Hepatocyte (in vitro differentiated cells): ENCODE results near the gene INO80D. TPM values are rescaled to one million over a fixed set of nuclear protein-coding genes. Genes with fewer than 3 reads are reported as not detected.
"Not testable (repeated sequence)": the region's sequence is repeated elsewhere in the genome, so short reads cannot be mapped to it uniquely, and the experiment has no call there.

Experiments used
- DNase-seq: peaks from one replicate; pipeline ENCODE4 v3.0.0-alpha.2; 2016; ENCODE audit warnings: low spot score
- H2AFZ ChIP-seq: fragments of 200-600 bp; sonication (generic); 2 replicates; pipeline ENCODE4 v1.6.0; 2016; ENCODE audit warnings: antibody characterized with exemption, mild to moderate bottlenecking
- H3K27ac ChIP-seq: fragments of 200-600 bp; sonication (generic); 2 replicates; pipeline ENCODE4 v1.5.1; 2016; ENCODE audit warnings: mild to moderate bottlenecking
- H3K27me3 ChIP-seq: fragments of 200-600 bp; sonication (generic); 2 replicates; pipeline ENCODE4 v1.6.1; 2016
- H3K36me3 ChIP-seq: fragments of 200-600 bp; sonication (generic); replicated peaks from 2 replicates; pipeline ENCODE4 v1.5.1; 2016; ENCODE audit warnings: low read depth; ENCODE audit not compliant: insufficient read depth
- H3K4me1 ChIP-seq: fragments of 200-600 bp; sonication (generic); 2 replicates; pipeline ENCODE4 v1.5.1; 2016; ENCODE audit warnings: mild to moderate bottlenecking, moderate library complexity; ENCODE audit not compliant: insufficient read depth
- H3K4me2 ChIP-seq: fragments of 200-600 bp; sonication (generic); 2 replicates; pipeline ENCODE4 v1.6.0; 2016
- H3K4me3 ChIP-seq: fragments of 200-600 bp; sonication (generic); 2 replicates; pipeline ENCODE4 v1.5.1; 2016; ENCODE audit warnings: mild to moderate bottlenecking
- H3K79me2 ChIP-seq: fragments of 200-600 bp; sonication (generic); 2 replicates; pipeline ENCODE4 v1.6.0; 2017; ENCODE audit warnings: mild to moderate bottlenecking
- H3K9me2 ChIP-seq: fragments of 200-600 bp; sonication (generic); replicated peaks from 2 replicates; pipeline ENCODE4 v1.6.0; 2017; ENCODE audit warnings: mild to moderate bottlenecking; ENCODE audit not compliant: insufficient read depth
- H3K9me3 ChIP-seq: fragments of 200-600 bp; sonication (generic); 2 replicates; pipeline ENCODE4 v1.5.1; 2016; ENCODE audit warnings: low read depth, mild to moderate bottlenecking
- H4K20me1 ChIP-seq: fragments of 200-600 bp; sonication (generic); 2 replicates; pipeline ENCODE4 v1.6.0; 2016; ENCODE audit warnings: mild to moderate bottlenecking; ENCODE audit not compliant: insufficient read depth, poor library complexity, severe bottlenecking
- CTCF ChIP-seq: fragments of 200-600 bp; sonication (generic); IDR thresholded peaks from 2 replicates; pipeline ENCODE4 v1.5.1; 2016; ENCODE audit warnings: antibody characterized with exemption, mild to moderate bottlenecking; ENCODE audit not compliant: poor library complexity
- EZH2 ChIP-seq: fragments of 200-600 bp; sonication (generic); IDR thresholded peaks from 2 replicates; pipeline ENCODE4 v1.6.1; 2016; ENCODE audit warnings: antibody characterized with exemption, mild to moderate bottlenecking, borderline replicate concordance
- EZH2phosphoT487 ChIP-seq: fragments of 200-600 bp; sonication (generic); IDR thresholded peaks from one replicate; pipeline ENCODE4 v1.6.1; 2018; ENCODE audit warnings: antibody characterized with exemption, mild to moderate bottlenecking, low read depth, moderate library complexity; ENCODE audit not compliant: unreplicated experiment, severe bottlenecking
- WGBS: methylation state at CpG from one replicate; pipeline ENCODE4 v1.1.6; 2016; ENCODE audit warnings: low lambda C conversion rate; ENCODE audit errors: missing lambda C conversion rate; 5-methylcytosine and 5-hydroxymethylcytosine counted together
- polyA plus RNA-seq: library from polyadenylated mRNA; unstranded; fragments of >200 nt; fragmentation: Nextera tagmentation; extraction: Ambion mirVana; gene quantifications from 2 replicates; pipeline ENCODE4 v1.2.1, GENCODE V29; 2016
- total RNA-seq: library from RNA; depleted of rRNA; stranded (reverse); fragments of >200 nt; gene quantifications from 2 replicates; pipeline ENCODE4 v1.2.3, GENCODE V29; 2014

The INO80D gene
- total and polyA plus RNA-seq, 2 experiments from 2014 or later: 6.6 to 15.0 TPM

GRCh38 chr2:206040525-206040924, 45.4 kb downstream of the INO80D start:
- Histone ChIP-seq H3K9me2 (no peaks in the 10 kb centered on the region), H3K36me3 (peaks cover 11% of the 10 kb centered on the region), H3K4me2 (no peak overlapping the region), H3K79me2 (peaks cover 32% of the 10 kb centered on the region), H3K27ac (no peak overlapping the region), H3K4me3 (no peak overlapping the region), H3K9me3 (no peaks in the 10 kb centered on the region), H2AFZ (no peak overlapping the region), H3K27me3 (no peaks in the 10 kb centered on the region), H4K20me1 (peaks cover 7% of the 10 kb centered on the region), H3K4me1 (no peaks in the 10 kb centered on the region)
- 83% methylated on average over 5 of the region's 5 CpGs for WGBS
- TF ChIP-seq EZH2 (no peak), EZH2phosphoT487 (no peak), CTCF (no peak)
- no peak for DNase-seq

GRCh38 chr2:206035393-206035792, 50.6 kb downstream of the INO80D start:
- not testable (repeated sequence) for H3K9me3 ChIP-seq, H3K4me1 ChIP-seq, DNase-seq, H3K27ac ChIP-seq, H2AFZ ChIP-seq, H3K4me2 ChIP-seq, H3K27me3 ChIP-seq, H3K4me3 ChIP-seq, H3K9me2 ChIP-seq
- 88% methylated on average over 3 of the region's 3 CpGs for WGBS
- Histone ChIP-seq H3K79me2 (peaks cover 64% of the 10 kb centered on the region), H3K36me3 (peaks cover 11% of the 10 kb centered on the region), H4K20me1 (peaks cover 12% of the 10 kb centered on the region)

DNA sequence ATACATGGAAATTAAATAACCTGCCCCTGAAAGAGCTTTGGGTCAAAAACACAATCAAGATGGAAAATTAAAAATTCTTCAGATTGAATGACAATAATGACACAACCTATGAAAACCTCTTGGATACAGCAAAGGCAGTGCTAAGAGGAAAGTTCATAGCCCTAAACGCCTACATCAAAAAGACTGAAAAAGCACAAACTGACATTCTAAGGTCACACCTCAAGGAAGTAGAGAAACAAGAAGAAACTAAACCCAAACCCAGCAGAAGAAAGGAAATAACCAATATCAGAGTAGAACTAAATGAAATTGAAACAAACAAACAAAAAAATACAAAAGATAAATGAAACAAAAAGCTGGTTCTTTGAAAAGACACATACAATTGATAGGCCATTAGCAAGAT, 52.5 kb downstream of the INO80D start:
- not testable (repeated sequence) for H3K27ac ChIP-seq, H3K9me2 ChIP-seq, H3K4me1 ChIP-seq, DNase-seq, H3K9me3 ChIP-seq, H3K4me3 ChIP-seq, H2AFZ ChIP-seq, H3K27me3 ChIP-seq, H3K4me2 ChIP-seq
- H4K20me1 ChIP-seq: peaks cover 12% of the 10 kb centered on the region
- WGBS: 95% methylated on average over 1 of the region's 1 CpG
- peaks cover 11% of the 10 kb centered on the region for H3K36me3 ChIP-seq
- H3K79me2 ChIP-seq: peaks cover 58% of the 10 kb centered on the region

DNA sequence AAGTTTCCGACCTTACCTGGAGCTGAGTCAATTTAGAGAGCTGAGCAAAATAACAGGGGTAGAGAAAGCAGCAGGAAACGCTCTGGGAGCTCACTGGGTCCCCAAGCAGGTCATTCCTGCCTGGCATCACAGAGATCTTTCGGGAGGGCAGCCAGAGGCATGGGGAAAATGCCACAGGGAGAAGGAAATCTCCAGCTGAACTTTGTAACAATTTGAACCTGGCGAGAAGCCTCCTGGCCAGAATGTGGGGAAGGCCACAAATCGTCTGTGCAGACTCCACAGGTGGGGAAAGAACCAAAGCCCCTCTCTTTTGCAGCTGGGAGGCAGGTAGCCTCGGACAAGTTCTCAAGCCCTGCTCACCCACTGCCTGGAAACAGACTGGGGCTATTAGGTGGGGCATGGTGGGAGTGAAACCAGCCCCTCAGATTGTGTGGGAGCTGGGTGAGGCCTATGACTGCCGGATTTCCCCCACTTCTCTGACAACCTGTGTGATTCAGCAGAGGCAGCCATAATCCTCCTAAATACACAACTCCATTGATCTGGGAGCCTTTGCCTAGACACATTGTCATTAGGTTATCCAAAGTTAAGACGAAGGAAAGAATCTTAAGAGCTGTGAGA, 53.9 kb downstream of the INO80D start:
- Histone ChIP-seq H3K27ac (no peak overlapping the region), H3K9me3 (no peaks in the 10 kb centered on the region), H3K4me3 (no peak overlapping the region), H3K36me3 (peaks cover 6% of the 10 kb centered on the region), H3K4me2 (no peak overlapping the region), H3K4me1 (no peaks in the 10 kb centered on the region), H2AFZ (no peak overlapping the region), H3K27me3 (no peaks in the 10 kb centered on the region), H4K20me1 (peaks cover 9% of the 10 kb centered on the region), H3K9me2 (no peaks in the 10 kb centered on the region), H3K79me2 (peaks cover 46% of the 10 kb centered on the region)
- 94% methylated on average over 8 of the region's 8 CpGs for WGBS
- no peak for DNase-seq
- TF ChIP-seq CTCF (no peak), EZH2phosphoT487 (no peak), EZH2 (no peak)
